LNCaP clone FGC (cell line): Measurements from ENCODE around the gene HSPE1.
"Not testable (repeated sequence)": the region's sequence is repeated elsewhere in the genome, so short reads cannot be mapped to it uniquely, and the experiment has no call there.

ENCODE experiments used
- DNase-seq: peaks from one replicate; pipeline ENCODE4 v3.0.0-alpha.2; 2011; ENCODE audit warnings: low read depth
- H3K4me3 ChIP-seq: 2 replicates; pipeline ENCODE4 v1.5.1; 2011; ENCODE audit warnings: mild to moderate bottlenecking, low read depth, low read length, control low read depth
- TF ChIP-seq, protein P1 (sequence below): IDR thresholded peaks from 2 replicates; pipeline ENCODE4 v1.5.1; 2012; ENCODE audit warnings: mild to moderate bottlenecking; ENCODE audit not compliant: control insufficient read depth, insufficient read depth; ENCODE audit errors: extremely low read depth

HSPE1 gene

GRCh38 chr2:197499594-197500502 is at the start of gene HSPE1, which contains the start of gene HSPD1:
Gene HSPE1 (plus strand): TSS chr2:197500379. CDS start chr2:197500437, 58 bp downstream.
Gene HSPD1 (minus strand): TSS chr2:197499840. CDS start chr2:197498848, 992 bp downstream.
- H3K4me3 ChIP-seq = peak within 1 kb of the TSS; percentile 60
- DNase-seq = peak; percentile 97
- TF ChIP-seq, protein P1, sequence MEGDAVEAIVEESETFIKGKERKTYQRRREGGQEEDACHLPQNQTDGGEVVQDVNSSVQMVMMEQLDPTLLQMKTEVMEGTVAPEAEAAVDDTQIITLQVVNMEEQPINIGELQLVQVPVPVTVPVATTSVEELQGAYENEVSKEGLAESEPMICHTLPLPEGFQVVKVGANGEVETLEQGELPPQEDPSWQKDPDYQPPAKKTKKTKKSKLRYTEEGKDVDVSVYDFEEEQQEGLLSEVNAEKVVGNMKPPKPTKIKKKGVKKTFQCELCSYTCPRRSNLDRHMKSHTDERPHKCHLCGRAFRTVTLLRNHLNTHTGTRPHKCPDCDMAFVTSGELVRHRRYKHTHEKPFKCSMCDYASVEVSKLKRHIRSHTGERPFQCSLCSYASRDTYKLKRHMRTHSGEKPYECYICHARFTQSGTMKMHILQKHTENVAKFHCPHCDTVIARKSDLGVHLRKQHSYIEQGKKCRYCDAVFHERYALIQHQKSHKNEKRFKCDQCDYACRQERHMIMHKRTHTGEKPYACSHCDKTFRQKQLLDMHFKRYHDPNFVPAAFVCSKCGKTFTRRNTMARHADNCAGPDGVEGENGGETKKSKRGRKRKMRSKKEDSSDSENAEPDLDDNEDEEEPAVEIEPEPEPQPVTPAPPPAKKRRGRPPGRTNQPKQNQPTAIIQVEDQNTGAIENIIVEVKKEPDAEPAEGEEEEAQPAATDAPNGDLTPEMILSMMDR = no peak

GRCh38 chr2:197450465-197450864 is 49.7 kb upstream of the HSPE1 start:
- TF ChIP-seq, protein P1 = no peak
- no peak overlapping the region for H3K4me3 ChIP-seq
- no peak for DNase-seq

- not testable (repeated sequence) for DNase-seq, H3K4me3 ChIP-seq
Observed at GRCh38 chr2:197450935-197451358, 49.2 kb upstream of the HSPE1 start.

- peak overlapping the region; percentile 97 for H3K4me3 ChIP-seq
- DNase-seq = no peak
- TF ChIP-seq, protein P1 = no peak
Observed at GRCh38 chr2:197452754-197453122, 47.4 kb upstream of the HSPE1 start.

- DNase-seq = peak; percentile 98
- H3K4me3 ChIP-seq = peak within 1 kb of the TSS; percentile 97
- TF ChIP-seq, protein P1 = 0 out of 2 replicates have a peak, but pooled peaks have one; percentile 11
Observed at GRCh38 chr2:197453123-197453913, 46.9 kb upstream of the HSPE1 start, which contains the start of gene COQ10B. Gene COQ10B (plus strand): TSS chr2:197453552. CDS start chr2:197453561, 9 bp downstream.

DNA sequence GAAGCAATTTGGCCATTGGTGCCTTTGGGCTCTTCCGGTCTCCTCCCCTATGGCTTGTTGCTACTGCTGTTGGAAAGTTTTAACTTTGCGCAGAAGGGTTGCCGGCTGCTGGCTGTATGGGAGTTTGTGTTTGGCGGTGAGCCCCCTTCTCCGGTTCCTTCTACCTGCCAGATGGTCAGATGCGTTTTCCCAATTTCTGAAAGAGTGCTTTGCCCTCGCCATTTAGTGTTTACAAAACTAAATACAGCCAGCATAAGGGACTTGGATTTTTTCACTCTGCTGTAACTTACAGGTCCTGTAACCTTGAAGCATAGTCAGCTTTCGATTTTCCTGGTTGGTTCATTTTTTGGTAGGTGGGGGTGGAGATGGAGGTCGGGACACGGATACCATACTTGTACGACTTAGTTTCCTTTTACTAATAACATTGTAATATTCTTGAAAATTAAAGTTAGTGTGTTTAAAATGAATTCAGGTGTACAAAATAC is 46.2 kb upstream of the HSPE1 start:
- peak; percentile 78 for DNase-seq
- TF ChIP-seq, protein P1 = no peak
- H3K4me3 ChIP-seq = peak overlapping the region; percentile 97

DNA sequence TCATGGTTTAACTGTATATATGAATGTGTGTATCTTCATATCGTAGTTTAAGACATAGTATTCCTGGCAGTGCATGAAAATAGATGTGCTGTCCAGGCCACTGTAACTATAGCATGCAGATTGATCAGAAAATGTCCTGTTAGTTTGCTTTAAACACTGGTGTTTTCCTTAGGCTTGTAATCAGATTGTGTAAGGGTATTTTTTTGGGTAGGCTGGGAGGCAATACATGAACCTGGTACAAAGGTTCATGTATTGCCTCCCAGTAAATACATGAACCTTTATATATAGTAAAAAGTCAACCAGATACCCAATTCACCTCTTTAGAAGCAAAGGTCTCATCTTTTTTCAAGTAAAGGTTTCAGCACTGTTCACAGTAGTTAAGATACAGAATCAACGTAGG is 45.3 kb upstream of the HSPE1 start:
- DNase-seq = no peak
- H3K4me3 ChIP-seq = peak overlapping the region; percentile 97
- TF ChIP-seq, protein P1 = no peak
